HEK293 (cell line): Measurements from ENCODE around the gene ZNF253.
"Not testable (repeated sequence)": the region's sequence is repeated elsewhere in the genome, so short reads cannot be mapped to it uniquely, and the experiment has no call there.

Experiments used
- ATF2 ChIP-seq: fragments of 450-650 bp; formaldehyde crosslinking; IDR thresholded peaks from 2 replicates; pipeline ENCODE4 v1.5.1; 2016; ENCODE audit warnings: missing biosample characterization, missing genetic modification characterization, low read depth
- CTCF ChIP-seq: fragments of 450-650 bp; formaldehyde crosslinking; IDR thresholded peaks from 2 replicates; pipeline ENCODE4 v1.5.1; 2016; ENCODE audit warnings: missing biosample characterization, missing genetic modification characterization
- OVOL3 ChIP-seq: fragments of 450-650 bp; formaldehyde crosslinking; IDR thresholded peaks from 2 replicates; pipeline ENCODE4 v1.5.1; 2016; ENCODE audit warnings: missing biosample characterization, missing genetic modification characterization
- PRDM10 ChIP-seq: fragments of 450-650 bp; formaldehyde crosslinking; IDR thresholded peaks from 2 replicates; pipeline ENCODE4 v1.5.1; 2016; ENCODE audit warnings: missing biosample characterization, missing genetic modification characterization
- ZFP37 ChIP-seq: fragments of 450-650 bp; formaldehyde crosslinking; IDR thresholded peaks from 2 replicates; pipeline ENCODE4 v1.5.1; 2016; ENCODE audit warnings: missing biosample characterization, missing genetic modification characterization
- ZFP41 ChIP-seq: fragments of 450-650 bp; formaldehyde crosslinking; IDR thresholded peaks from 2 replicates; pipeline ENCODE4 v1.5.1; 2016; ENCODE audit warnings: missing biosample characterization, missing genetic modification characterization, borderline replicate concordance
- ZNF24 ChIP-seq: fragments of 450-650 bp; formaldehyde crosslinking; IDR thresholded peaks from 2 replicates; pipeline ENCODE4 v1.5.1; 2016; ENCODE audit warnings: missing biosample characterization, missing genetic modification characterization
- ZNF639 ChIP-seq: fragments of 450-650 bp; formaldehyde crosslinking; IDR thresholded peaks from 2 replicates; pipeline ENCODE4 v1.5.1; 2016; ENCODE audit warnings: missing biosample characterization, missing genetic modification characterization
- ZNF704 ChIP-seq: fragments of 450-650 bp; formaldehyde crosslinking; IDR thresholded peaks from 2 replicates; pipeline ENCODE4 v1.5.1; 2016; ENCODE audit warnings: missing biosample characterization, missing genetic modification characterization
- ZNF776 ChIP-seq: fragments of 450-650 bp; formaldehyde crosslinking; IDR thresholded peaks from 2 replicates; pipeline ENCODE4 v1.5.0; 2017; ENCODE audit warnings: missing biosample characterization, missing genetic modification characterization, borderline replicate concordance

GRCh38 chr19:19821976-19822375 lies 43.7 kb upstream of the ZNF253 start:
- TF ChIP-seq ZNF704, CTCF, ZFP41, ZNF776, ZNF24, OVOL3, PRDM10, ZFP37, ATF2, ZNF639 (tag by site-specific recombination): not testable (repeated sequence)
